Tibial artery (tissue), 4 donors: ENCODE data around the gene PDGFA.

Experiments used
- DNase-seq, 2 donors: peaks; one replicate each; pipeline ENCODE4 v3.0.0-alpha.2; 2019
- H3K27ac ChIP-seq, 2 donors: fragments of 200-600 bp; sonication (generic) in 1 of 2; 1 replicate in 1 of 2; 2 replicates in 1 of 2; pipeline ENCODE4 v1.5.1; 2018 to 2019; ENCODE audit warnings: mild to moderate bottlenecking in 1 of 2
- H3K27me3 ChIP-seq, 2 donors: fragments of 200-600 bp; sonication (generic) in 1 of 2; one replicate each; pipeline versions ENCODE4 v1.5.1 to v1.6.0; 2016 to 2019
- H3K36me3 ChIP-seq, 3 donors: fragments of 200-600 bp; sonication (generic) in 2 of 3; one replicate each; pipeline ENCODE4 v1.5.1; 2016 to 2019; ENCODE audit warnings: mild to moderate bottlenecking in 2 of 3
- H3K4me1 ChIP-seq, 4 donors: fragments of 200-600 bp; sonication (generic) in 2 of 4; 1 replicate in 3 of 4; 2 replicates in 1 of 4; pipeline ENCODE4 v1.5.1; 2016 to 2019
- H3K4me3 ChIP-seq, 2 donors: fragments of 200-600 bp; sonication (generic) in 1 of 2; 1 replicate in 1 of 2; 2 replicates in 1 of 2; pipeline ENCODE4 v1.5.1; 2018 to 2019; ENCODE audit warnings: mild to moderate bottlenecking in 2 of 2
- H3K9me3 ChIP-seq, 3 donors: fragments of 200-600 bp; sonication (generic) in 1 of 3; one replicate each; pipeline ENCODE4 v1.5.1; 2016 to 2019
- CTCF ChIP-seq, 2 experiments: fragments of 200-600 bp in 1 of 2; fragments of 450-650 bp in 1 of 2; IDR thresholded peaks; one replicate each; pipeline ENCODE4 v1.5.1; 2017 to 2019; ENCODE audit warnings: antibody characterized with exemption in 2 of 2, mild to moderate bottlenecking in 1 of 2, moderate library complexity in 1 of 2
- intact Hi-C: fragments of 100-400 bp; cut with DNase I; formaldehyde crosslinking; loops from one replicate; pipeline ENCODE4 v1.15.0; 2023; ENCODE audit warnings: low total_unique reads

The PDGFA gene

GRCh38 chr7:497346-497745, 22.3 kb downstream of the PDGFA start:
- peaks cover 51 to 63% (median 62%) of the 10 kb centered on the region in 3 donors for H3K36me3 ChIP-seq
- TF ChIP-seq CTCF (IDR thresholded peaks at IDR 0.05) = no peak
- no peak overlapping the region for H3K27ac ChIP-seq
- H3K4me1 ChIP-seq = peaks cover 0 to 25% (median 14%) of the 10 kb centered on the region in 4 donors
- peak in 1 of 2 donors; percentile 51 for DNase-seq
- H3K9me3 ChIP-seq = no peaks in the 10 kb centered on the region
- no peaks in the 10 kb centered on the region for H3K27me3 ChIP-seq
- intact Hi-C loops = no loop called here
- no peak overlapping the region for H3K4me3 ChIP-seq

GRCh38 chr7:496528-497295, 22.9 kb downstream of the PDGFA start:
- Histone ChIP-seq H3K4me1 (peaks cover 0 to 25% (median 14%) of the 10 kb centered on the region in 4 donors), H3K9me3 (no peaks in the 10 kb centered on the region), H3K4me3 (no peak overlapping the region), H3K27me3 (no peaks in the 10 kb centered on the region), H3K27ac (no peak overlapping the region), H3K36me3 (peaks cover 51 to 57% (median 56%) of the 10 kb centered on the region in 3 donors)
- no peak for TF ChIP-seq CTCF (IDR thresholded peaks at IDR 0.05)
- intact Hi-C loops = no loop called here
- DNase-seq = peak in 1 of 2 donors; percentile 56

- no peaks in the 10 kb centered on the region for H3K9me3 ChIP-seq
- DNase-seq = peak in 1 of 2 donors; percentile 57
- no peaks in the 10 kb centered on the region for H3K27me3 ChIP-seq
- intact Hi-C loops = no loop called here
- no peak for TF ChIP-seq CTCF (IDR thresholded peaks at IDR 0.05)
- peaks cover 0 to 22% (median 16%) of the 10 kb centered on the region in 4 donors for H3K4me1 ChIP-seq
- no peak overlapping the region for H3K27ac ChIP-seq
- H3K36me3 ChIP-seq = peaks cover 47 to 48% (median 47%) of the 10 kb centered on the region in 3 donors
- no peak overlapping the region for H3K4me3 ChIP-seq
Observed at GRCh38 chr7:495761-496321, 23.8 kb downstream of the PDGFA start.

- Histone ChIP-seq H3K27me3 (no peaks in the 10 kb centered on the region), H3K36me3 (peaks cover 42 to 43% (median 42%) of the 10 kb centered on the region in 3 donors), H3K27ac (no peak overlapping the region), H3K9me3 (no peaks in the 10 kb centered on the region), H3K4me3 (no peak overlapping the region), H3K4me1 (peaks cover 0 to 22% (median 12%) of the 10 kb centered on the region in 4 donors)
- DNase-seq = peak; percentile 13 to 56
- no peak for TF ChIP-seq CTCF (IDR thresholded peaks at IDR 0.05)
- intact Hi-C loops = no loop called here
Observed at GRCh38 chr7:495326-495725, 24.3 kb downstream of the PDGFA start.

- peak; percentile 8 to 65 for DNase-seq
- intact Hi-C loops = no loop called here
- peaks cover 0 to 22% (median 7%) of the 10 kb centered on the region in 4 donors for H3K4me1 ChIP-seq
- H3K4me3 ChIP-seq = no peak overlapping the region
- peaks cover 38 to 39% (median 38%) of the 10 kb centered on the region in 3 donors for H3K36me3 ChIP-seq
- H3K9me3 ChIP-seq = no peaks in the 10 kb centered on the region
- no peaks in the 10 kb centered on the region for H3K27me3 ChIP-seq
- no peak overlapping the region for H3K27ac ChIP-seq
- no peak for TF ChIP-seq CTCF (IDR thresholded peaks at IDR 0.05)
Observed at GRCh38 chr7:494906-495305, 24.7 kb downstream of the PDGFA start.
